ENCODE results near the gene ZNF467.

Gene ZNF467

GRCh38 chr7:149763563-149764240, 9.7 kb downstream of the ZNF467 start:
- Histone ChIP-seq H3K36me3 (ENCODE audit: control insufficient read depth in 1 of 2, insufficient read depth in 2 of 2, low read depth in 1 of 2, low read length in 2 of 2) (peaks cover 0 to 12% of the 10 kb centered on the region in 2 experiments), H3K4ac (ENCODE audit: low read depth in 1 of 2, low read length in 2 of 2) (no peak overlapping the region), H3K27ac (ENCODE audit: low read length, poor library complexity, severe bottlenecking) (no peak overlapping the region), H3K14ac (ENCODE audit: low read length in 2 of 2) (no peak overlapping the region), H3K27me3 (ENCODE audit: control insufficient read depth in 1 of 2, insufficient read depth in 1 of 2, low read length in 2 of 2) (peaks cover 88 to 91% of the 10 kb centered on the region in 2 experiments), H4K8ac (ENCODE audit: low read length) (no peak overlapping the region), H3K9me3 (ENCODE audit: control insufficient read depth, low read length) (no peaks in the 10 kb centered on the region), H2BK15ac (ENCODE audit: low read depth, poor library complexity, severe bottlenecking) (no peak overlapping the region), H2BK5ac (ENCODE audit: low read depth, low read length, poor library complexity, severe bottlenecking) (no peak overlapping the region), H3K23ac (ENCODE audit: low read length in 2 of 2) (no peak overlapping the region), H4K91ac (ENCODE audit: low read length) (no peak overlapping the region), H3K79me1 (replicated peaks; ENCODE audit: low read length, poor library complexity, severe bottlenecking) (no peaks in the 10 kb centered on the region), H2AK5ac (ENCODE audit: low read length, severe bottlenecking) (no peak overlapping the region), H3K4me2 (ENCODE audit: low read length, poor library complexity, severe bottlenecking) (no peak overlapping the region), H3K4me3 (ENCODE audit: insufficient read depth in 1 of 2, low read depth in 1 of 2, low read length in 2 of 2) (no peak overlapping the region), H2BK120ac (ENCODE audit: low read depth, low read length) (no peak overlapping the region), H3K18ac (ENCODE audit: low read depth in 1 of 2, low read length in 2 of 2) (no peak overlapping the region), H2BK12ac (ENCODE audit: low read length in 2 of 2) (no peak overlapping the region), H3K4me1 (ENCODE audit: control insufficient read depth, insufficient read depth, low read depth, low read length) (peaks cover 4% of the 10 kb centered on the region), H3K9ac (ENCODE audit: low read length) (no peak overlapping the region), H2AFZ (ENCODE audit: low read depth, low read length) (no peak overlapping the region)
- WGBS: 78% methylated on average over 18 of the region's 22 CpGs
- DNase-seq: no peak

GRCh38 chr7:149762610-149763009, 10.8 kb downstream of the ZNF467 start:
- Histone ChIP-seq H3K27ac (ENCODE audit: low read length, poor library complexity, severe bottlenecking) (no peak overlapping the region), H3K18ac (ENCODE audit: low read depth in 1 of 2, low read length in 2 of 2) (no peak overlapping the region), H3K27me3 (ENCODE audit: control insufficient read depth in 1 of 2, insufficient read depth in 1 of 2, low read length in 2 of 2) (peaks cover 81% of the 10 kb centered on the region in 2 experiments), H3K4ac (ENCODE audit: low read depth in 1 of 2, low read length in 2 of 2) (no peak overlapping the region), H3K23ac (ENCODE audit: low read length in 2 of 2) (no peak overlapping the region), H2BK5ac (ENCODE audit: low read depth, low read length, poor library complexity, severe bottlenecking) (no peak overlapping the region), H2AK5ac (ENCODE audit: low read length, severe bottlenecking) (no peak overlapping the region), H3K14ac (ENCODE audit: low read length in 2 of 2) (no peak overlapping the region), H3K4me2 (ENCODE audit: low read length, poor library complexity, severe bottlenecking) (no peak overlapping the region), H4K8ac (ENCODE audit: low read length) (no peak overlapping the region), H3K4me3 (ENCODE audit: insufficient read depth in 1 of 2, low read depth in 1 of 2, low read length in 2 of 2) (no peak overlapping the region), H3K36me3 (ENCODE audit: control insufficient read depth in 1 of 2, insufficient read depth in 2 of 2, low read depth in 1 of 2, low read length in 2 of 2) (peaks cover 0 to 12% of the 10 kb centered on the region in 2 experiments), H2BK120ac (ENCODE audit: low read depth, low read length) (no peak overlapping the region), H3K9ac (ENCODE audit: low read length) (no peak overlapping the region), H3K9me3 (ENCODE audit: control insufficient read depth, low read length) (no peaks in the 10 kb centered on the region), H2BK12ac (ENCODE audit: low read length in 2 of 2) (no peak overlapping the region), H3K4me1 (ENCODE audit: control insufficient read depth, insufficient read depth, low read depth, low read length) (peaks cover 4% of the 10 kb centered on the region), H3K79me1 (replicated peaks; ENCODE audit: low read length, poor library complexity, severe bottlenecking) (no peaks in the 10 kb centered on the region), H2AFZ (ENCODE audit: low read depth, low read length) (no peak overlapping the region), H4K91ac (ENCODE audit: low read length) (no peak overlapping the region), H2BK15ac (ENCODE audit: low read depth, poor library complexity, severe bottlenecking) (no peak overlapping the region)
- no peak for DNase-seq
- 81% methylated on average over 10 of the region's 10 CpGs for WGBS

- no peak overlapping the region for H3K4me3 ChIP-seq (ENCODE audit: insufficient read depth in 1 of 2, low read depth in 1 of 2, low read length in 2 of 2)
- H3K79me1 ChIP-seq (replicated peaks; ENCODE audit: low read length, poor library complexity, severe bottlenecking): no peaks in the 10 kb centered on the region
- H3K36me3 ChIP-seq (ENCODE audit: control insufficient read depth in 1 of 2, insufficient read depth in 2 of 2, low read depth in 1 of 2, low read length in 2 of 2): peaks cover 0 to 12% of the 10 kb centered on the region in 2 experiments
Observed at GRCh38 chr7:149762089-149762488, 11.3 kb downstream of the ZNF467 start.

GRCh38 chr7:149761307-149761706, 12.1 kb downstream of the ZNF467 start:
- Histone ChIP-seq H2BK5ac (ENCODE audit: low read depth, low read length, poor library complexity, severe bottlenecking) (no peak overlapping the region), H3K4ac (ENCODE audit: low read depth in 1 of 2, low read length in 2 of 2) (no peak overlapping the region), H3K14ac (ENCODE audit: low read length in 2 of 2) (no peak overlapping the region), H3K9me3 (ENCODE audit: control insufficient read depth, low read length) (no peaks in the 10 kb centered on the region), H3K4me1 (ENCODE audit: control insufficient read depth, insufficient read depth, low read depth, low read length) (peaks cover 4% of the 10 kb centered on the region), H3K36me3 (ENCODE audit: control insufficient read depth in 1 of 2, insufficient read depth in 2 of 2, low read depth in 1 of 2, low read length in 2 of 2) (peaks cover 0 to 12% of the 10 kb centered on the region in 2 experiments), H3K9ac (ENCODE audit: low read length) (no peak overlapping the region), H3K4me2 (ENCODE audit: low read length, poor library complexity, severe bottlenecking) (no peak overlapping the region), H3K27ac (ENCODE audit: low read length, poor library complexity, severe bottlenecking) (no peak overlapping the region), H2AFZ (ENCODE audit: low read depth, low read length) (no peak overlapping the region), H4K8ac (ENCODE audit: low read length) (no peak overlapping the region), H2BK15ac (ENCODE audit: low read depth, poor library complexity, severe bottlenecking) (no peak overlapping the region), H2BK12ac (ENCODE audit: low read length in 2 of 2) (no peak overlapping the region), H3K27me3 (ENCODE audit: control insufficient read depth in 1 of 2, insufficient read depth in 1 of 2, low read length in 2 of 2) (peaks cover 68 to 79% of the 10 kb centered on the region in 2 experiments), H3K23ac (ENCODE audit: low read length in 2 of 2) (no peak overlapping the region), H3K18ac (ENCODE audit: low read depth in 1 of 2, low read length in 2 of 2) (no peak overlapping the region), H3K4me3 (ENCODE audit: insufficient read depth in 1 of 2, low read depth in 1 of 2, low read length in 2 of 2) (no peak overlapping the region), H2BK120ac (ENCODE audit: low read depth, low read length) (no peak overlapping the region), H3K79me1 (replicated peaks; ENCODE audit: low read length, poor library complexity, severe bottlenecking) (no peaks in the 10 kb centered on the region), H4K91ac (ENCODE audit: low read length) (no peak overlapping the region), H2AK5ac (ENCODE audit: low read length, severe bottlenecking) (no peak overlapping the region)
- 75% methylated on average over 5 of the region's 5 CpGs for WGBS
- no peak for DNase-seq

More at GRCh38 chr7:149762089-149762488, 11.3 kb downstream of the ZNF467 start:
- peaks cover 4% of the 10 kb centered on the region for H3K4me1 ChIP-seq (ENCODE audit: control insufficient read depth, insufficient read depth, low read depth, low read length)
- H3K9ac ChIP-seq (ENCODE audit: low read length): no peak overlapping the region
- H3K9me3 ChIP-seq (ENCODE audit: control insufficient read depth, low read length): no peaks in the 10 kb centered on the region
- H4K91ac ChIP-seq (ENCODE audit: low read length): no peak overlapping the region
- H2AFZ ChIP-seq (ENCODE audit: low read depth, low read length): no peak overlapping the region
- DNase-seq: no peak
- no peak overlapping the region for H2BK120ac ChIP-seq (ENCODE audit: low read depth, low read length)
- no peak overlapping the region for H3K4ac ChIP-seq (ENCODE audit: low read depth in 1 of 2, low read length in 2 of 2)
- no peak overlapping the region for H2BK12ac ChIP-seq (ENCODE audit: low read length in 2 of 2)
- no peak overlapping the region for H3K14ac ChIP-seq (ENCODE audit: low read length in 2 of 2)
- no peak overlapping the region for H2BK5ac ChIP-seq (ENCODE audit: low read depth, low read length, poor library complexity, severe bottlenecking)
- WGBS: 75% methylated on average over 3 of the region's 4 CpGs
- no peak overlapping the region for H2AK5ac ChIP-seq (ENCODE audit: low read length, severe bottlenecking)
- H4K8ac ChIP-seq (ENCODE audit: low read length): no peak overlapping the region
- H2BK15ac ChIP-seq (ENCODE audit: low read depth, poor library complexity, severe bottlenecking): no peak overlapping the region
- H3K27ac ChIP-seq (ENCODE audit: low read length, poor library complexity, severe bottlenecking): no peak overlapping the region
- H3K27me3 ChIP-seq (ENCODE audit: control insufficient read depth in 1 of 2, insufficient read depth in 1 of 2, low read length in 2 of 2): peaks cover 75 to 79% of the 10 kb centered on the region in 2 experiments
- H3K4me2 ChIP-seq (ENCODE audit: low read length, poor library complexity, severe bottlenecking): no peak overlapping the region
- no peak overlapping the region for H3K23ac ChIP-seq (ENCODE audit: low read length in 2 of 2)
- no peak overlapping the region for H3K18ac ChIP-seq (ENCODE audit: low read depth in 1 of 2, low read length in 2 of 2)
